CD8-positive, alpha-beta memory T cell (primary cell): ENCODE measurements around the gene OBSCN. TPM values are rescaled to one million over a fixed set of nuclear protein-coding genes. Genes with fewer than 3 reads are reported as not detected.
"Not testable (repeated sequence)": the region's sequence is repeated elsewhere in the genome, so short reads cannot be mapped to it uniquely, and the experiment has no call there.

ENCODE experiments used
- CTCF ChIA-PET: fragments of 350-600 bp; sonication (Branson Sonifier 250); formaldehyde crosslinking; loops from one replicate; lab custom pipeline; 2021; ENCODE audit warnings: antibody characterized with exemption; lab: Charles Lee
- POLR2A ChIA-PET: fragments of 350-600 bp; sonication (Branson Sonifier 250); formaldehyde crosslinking; loops from one replicate; lab custom pipeline; 2021; ENCODE audit warnings: antibody characterized with exemption; lab: Charles Lee
- DNase-seq, 5 donors: peaks; one replicate each; pipeline versions ENCODE4 v3.0.0 to v3.0.0-alpha.2; 2020 to 2022; ENCODE audit warnings: mixed read lengths in 1 of 5
- H3K27ac ChIP-seq: one replicate; pipeline ENCODE4 v1.7.0; 2013; ENCODE audit warnings: low read depth, mild to moderate bottlenecking, low read length, moderate library complexity
- H3K27me3 ChIP-seq: 2 replicates; pipeline ENCODE4 v1.7.0; 2013; ENCODE audit warnings: low read length, mild to moderate bottlenecking; ENCODE audit not compliant: insufficient read depth, poor library complexity, severe bottlenecking
- H3K36me3 ChIP-seq: 2 replicates; pipeline ENCODE4 v1.7.0; 2013; ENCODE audit warnings: mild to moderate bottlenecking, low read length, moderate library complexity; ENCODE audit not compliant: insufficient read depth
- H3K4me1 ChIP-seq: 2 replicates; pipeline ENCODE4 v1.7.0; 2013; ENCODE audit warnings: mild to moderate bottlenecking, low read length, moderate library complexity; ENCODE audit not compliant: insufficient read depth
- H3K4me3 ChIP-seq: 2 replicates; pipeline ENCODE4 v1.7.0; 2013; ENCODE audit warnings: mild to moderate bottlenecking, low read length
- H3K9me3 ChIP-seq: 2 replicates; pipeline ENCODE4 v1.7.0; 2013; ENCODE audit warnings: mild to moderate bottlenecking, low read length
- H3K27ac Mint-ChIP-seq, 8 donors: one replicate each; pipeline ENCODE4 v1.8.0; 2020 to 2021; ENCODE audit warnings: mixed read lengths in 8 of 8, mild to moderate bottlenecking in 6 of 8, inconsistent platforms in 3 of 8, moderate library complexity in 3 of 8
- H3K27me3 Mint-ChIP-seq, 2 donors: one replicate each; pipeline ENCODE4 v1.8.0; 2020 to 2021; ENCODE audit warnings: mixed read lengths in 2 of 2, mild to moderate bottlenecking in 1 of 2, moderate library complexity in 1 of 2
- H3K36me3 Mint-ChIP-seq, 3 donors: one replicate each; pipeline ENCODE4 v1.8.0; 2020 to 2021; ENCODE audit warnings: mixed read lengths in 3 of 3, inconsistent platforms in 1 of 3, mild to moderate bottlenecking in 1 of 3
- H3K4me1 Mint-ChIP-seq, 3 donors: one replicate each; pipeline ENCODE4 v1.8.0; 2020 to 2021; ENCODE audit warnings: mixed read lengths in 3 of 3, inconsistent platforms in 1 of 3, mild to moderate bottlenecking in 1 of 3
- H3K4me3 Mint-ChIP-seq, 7 donors: one replicate each; pipeline ENCODE4 v1.8.0; 2020 to 2021; ENCODE audit warnings: mixed read lengths in 7 of 7, mild to moderate bottlenecking in 6 of 7, moderate library complexity in 4 of 7, inconsistent platforms in 2 of 7
- H3K9me3 Mint-ChIP-seq, 5 donors: one replicate each; pipeline ENCODE4 v1.8.0; 2020 to 2022; ENCODE audit warnings: mixed read lengths in 5 of 5, mild to moderate bottlenecking in 3 of 5, moderate library complexity in 2 of 5, inconsistent platforms in 1 of 5
- polyA plus RNA-seq: library from polyadenylated mRNA; unstranded; fragments of 300-500 nt; fragmentation: Illumina TruSeq; gene quantifications from one replicate; pipeline ENCODE4 v1.2.3, GENCODE V29; 2021
- total RNA-seq, 2 experiments: library from RNA; stranded (reverse); gene quantifications; one replicate each; pipeline ENCODE4 v1.2.3, GENCODE V29; 2021

The OBSCN gene
- total and polyA plus RNA-seq, 3 experiments from 2014 or later: 3.0 to 13.6 (median 10.9) TPM

GRCh38 chr1:228184152-228184551 is 23.7 kb upstream of the OBSCN start:
- Mint-ChIP-seq H3K36me3 (no peaks in the 10 kb centered on the region), H3K27ac (peak overlapping the region in 5 of 8 donors; percentile 16 to 83 (median 48)), H3K27me3 (no peaks in the 10 kb centered on the region), H3K4me1 (peaks cover 32 to 44% (median 38%) of the 10 kb centered on the region in 3 donors), H3K4me3 (no peak overlapping the region), H3K9me3 (no peaks in the 10 kb centered on the region)
- no peak overlapping the region for H3K27ac ChIP-seq
- POLR2A ChIA-PET: no interaction called here
- H3K9me3 ChIP-seq: no peaks in the 10 kb centered on the region
- H3K4me1 ChIP-seq: peaks cover 19% of the 10 kb centered on the region
- no peak for DNase-seq
- no peak overlapping the region for H3K4me3 ChIP-seq
- no peaks in the 10 kb centered on the region for H3K36me3 ChIP-seq
- H3K27me3 ChIP-seq: no peaks in the 10 kb centered on the region
- CTCF ChIA-PET: no interaction called here

GRCh38 chr1:228185641-228185965 is 22.2 kb upstream of the OBSCN start:
- Histone ChIP-seq H3K4me1 (peaks cover 19% of the 10 kb centered on the region), H3K27ac (peak overlapping the region; percentile 27), H3K4me3 (no peak overlapping the region), H3K27me3 (no peaks in the 10 kb centered on the region), H3K36me3 (no peaks in the 10 kb centered on the region), H3K9me3 (no peaks in the 10 kb centered on the region)
- Mint-ChIP-seq H3K4me1 (peaks cover 37 to 49% (median 44%) of the 10 kb centered on the region in 3 donors), H3K36me3 (no peaks in the 10 kb centered on the region), H3K27ac (peak overlapping the region; percentile 91 to 97 (median 96)), H3K27me3 (peaks cover 0 to 1% of the 10 kb centered on the region in 2 donors), H3K4me3 (peak overlapping the region; percentile 27 to 72 (median 65)), H3K9me3 (no peaks in the 10 kb centered on the region)
- peak in 4 of 5 donors; percentile 52 to 86 (median 74) for DNase-seq
- CTCF ChIA-PET: interaction anchor here (4.1 kb wide), 1 partner anchor 19 kb away, joined by 13 read pairs; the partner anchor contains the start of gene IBA57
- POLR2A ChIA-PET: interaction anchor here (0.8 kb wide), 1 partner anchor 28 kb away, joined by 3 read pairs; no protein-coding TSS in a partner anchor

DNA sequence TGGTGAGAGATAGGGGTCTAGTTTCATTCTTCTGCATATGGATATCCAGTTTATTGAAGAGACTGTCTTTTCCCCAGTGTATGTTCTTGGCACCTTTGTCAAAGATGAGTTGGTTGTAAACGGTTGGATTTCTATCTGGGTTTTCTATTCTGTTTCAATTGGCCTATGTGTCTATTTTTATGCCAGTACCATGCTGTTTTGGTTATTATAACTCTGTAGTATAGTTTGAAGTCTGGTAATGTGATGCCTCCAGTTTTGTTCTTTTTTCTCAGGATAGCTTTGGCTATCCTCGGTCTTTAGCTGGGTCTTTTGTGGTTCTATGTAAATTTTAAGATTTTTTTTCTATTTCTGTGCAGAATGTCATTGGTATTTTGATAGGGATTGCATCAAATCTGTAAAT is 19.6 kb upstream of the OBSCN start:
- H3K27ac ChIP-seq, H3K27me3 Mint-ChIP-seq, H3K9me3 ChIP-seq, H3K36me3 ChIP-seq, H3K9me3 Mint-ChIP-seq, H3K36me3 Mint-ChIP-seq, POLR2A ChIA-PET, H3K27me3 ChIP-seq, DNase-seq, H3K4me3 ChIP-seq: not testable (repeated sequence)
- CTCF ChIA-PET: interaction anchor here (1.1 to 4.1 kb wide), 2 partner anchors 21 to 26 kb away, joined by 3 to 13 read pairs; partner anchors contain the start of gene IBA57
- peaks cover 19% of the 10 kb centered on the region for H3K4me1 ChIP-seq
- H3K4me3 Mint-ChIP-seq: peak overlapping the region in 1 of 7 donors; percentile 15
- H3K27ac Mint-ChIP-seq: peak overlapping the region in 6 of 8 donors; percentile 5 to 59 (median 41)
- peaks cover 31 to 45% (median 40%) of the 10 kb centered on the region in 3 donors for H3K4me1 Mint-ChIP-seq

DNA sequence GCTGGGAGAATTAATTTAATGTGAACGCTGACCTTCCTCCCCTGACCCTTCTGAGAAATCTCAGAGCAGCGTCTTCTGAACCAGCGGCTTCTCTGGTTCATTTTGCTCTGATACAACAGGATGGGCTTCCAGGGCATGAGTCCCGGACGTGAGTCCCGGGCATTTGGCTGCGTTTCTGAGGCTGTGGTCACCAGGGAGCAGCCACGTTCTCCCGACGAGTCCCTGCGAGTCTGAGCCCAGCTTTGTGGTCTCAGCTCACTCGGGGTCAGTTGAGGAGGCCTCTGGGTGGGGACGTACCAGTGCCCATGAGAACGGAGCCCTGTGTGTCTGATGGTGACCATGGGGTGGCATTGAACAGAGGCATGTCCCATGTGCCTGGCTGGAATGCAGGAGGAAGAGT is 17.7 kb upstream of the OBSCN start:
- peaks cover 0 to 3% of the 10 kb centered on the region in 2 donors for H3K27me3 Mint-ChIP-seq
- CTCF ChIA-PET: no interaction called here
- H3K4me1 ChIP-seq: peaks cover 18% of the 10 kb centered on the region

DNA sequence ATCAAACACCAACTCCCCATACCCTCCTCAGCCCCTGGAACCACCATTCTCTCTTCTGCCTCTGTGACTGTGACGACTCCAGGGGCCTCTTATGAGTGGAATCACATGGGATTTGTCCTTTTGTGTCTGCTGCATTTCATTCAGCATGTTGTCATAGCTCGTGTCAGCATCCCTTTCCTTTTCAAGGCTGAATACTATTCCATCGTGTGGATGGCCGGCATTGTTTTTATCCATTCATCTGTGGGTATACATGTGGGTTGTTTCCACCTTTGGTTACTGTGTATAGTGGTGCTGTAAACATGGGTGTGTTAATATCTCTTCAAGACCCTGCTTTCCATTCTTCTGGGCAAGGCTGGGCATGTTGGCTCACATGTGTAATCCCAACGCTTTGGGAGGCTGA is 17.1 kb upstream of the OBSCN start:
- Mint-ChIP-seq H3K4me1 (peaks cover 21 to 33% (median 32%) of the 10 kb centered on the region in 3 donors), H3K9me3 (no peaks in the 10 kb centered on the region), H3K27ac (peak overlapping the region in 1 of 8 donors; percentile 49), H3K27me3 (peaks cover 0 to 3% of the 10 kb centered on the region in 2 donors), H3K4me3 (no peak overlapping the region), H3K36me3 (peaks cover 0 to 7% (median 3%) of the 10 kb centered on the region in 3 donors)
- no peaks in the 10 kb centered on the region for H3K36me3 ChIP-seq
- no peak for DNase-seq
- ChIA-PET POLR2A (no interaction called here), CTCF (no interaction called here)
- peaks cover 12% of the 10 kb centered on the region for H3K4me1 ChIP-seq
- H3K27me3 ChIP-seq: no peaks in the 10 kb centered on the region
- H3K9me3 ChIP-seq: no peaks in the 10 kb centered on the region
- no peak overlapping the region for H3K27ac ChIP-seq
- no peak overlapping the region for H3K4me3 ChIP-seq

More for the DNA sequence above, 17.7 kb upstream of the OBSCN start:
- Histone ChIP-seq H3K4me3 (no peak overlapping the region), H3K27ac (no peak overlapping the region), H3K27me3 (no peaks in the 10 kb centered on the region), H3K36me3 (no peaks in the 10 kb centered on the region), H3K9me3 (no peaks in the 10 kb centered on the region)
- Mint-ChIP-seq H3K9me3 (no peaks in the 10 kb centered on the region), H3K36me3 (peaks cover 0 to 2% (median 0%) of the 10 kb centered on the region in 3 donors), H3K27ac (no peak overlapping the region), H3K4me3 (no peak overlapping the region), H3K4me1 (peaks cover 27 to 39% (median 38%) of the 10 kb centered on the region in 3 donors)
- DNase-seq: no peak
- POLR2A ChIA-PET: no interaction called here

GRCh38 chr1:228194436-228194835 is 13.4 kb upstream of the OBSCN start:
- Mint-ChIP-seq H3K27me3 (peaks cover 0 to 3% of the 10 kb centered on the region in 2 donors), H3K4me3 (no peak overlapping the region), H3K36me3 (peaks cover 9 to 16% (median 15%) of the 10 kb centered on the region in 3 donors), H3K27ac (peak overlapping the region in 1 of 8 donors; percentile 50), H3K9me3 (peaks cover 4 to 11% (median 10%) of the 10 kb centered on the region in 5 donors), H3K4me1 (peaks cover 5% of the 10 kb centered on the region in 3 donors)
- no peaks in the 10 kb centered on the region for H3K27me3 ChIP-seq
- H3K9me3 ChIP-seq: no peaks in the 10 kb centered on the region
- H3K36me3 ChIP-seq: no peaks in the 10 kb centered on the region
- ChIA-PET CTCF (no interaction called here), POLR2A (no interaction called here)
- H3K4me3 ChIP-seq: no peak overlapping the region
- H3K4me1 ChIP-seq: no peaks in the 10 kb centered on the region
- no peak for DNase-seq
- H3K27ac ChIP-seq: no peak overlapping the region

DNA sequence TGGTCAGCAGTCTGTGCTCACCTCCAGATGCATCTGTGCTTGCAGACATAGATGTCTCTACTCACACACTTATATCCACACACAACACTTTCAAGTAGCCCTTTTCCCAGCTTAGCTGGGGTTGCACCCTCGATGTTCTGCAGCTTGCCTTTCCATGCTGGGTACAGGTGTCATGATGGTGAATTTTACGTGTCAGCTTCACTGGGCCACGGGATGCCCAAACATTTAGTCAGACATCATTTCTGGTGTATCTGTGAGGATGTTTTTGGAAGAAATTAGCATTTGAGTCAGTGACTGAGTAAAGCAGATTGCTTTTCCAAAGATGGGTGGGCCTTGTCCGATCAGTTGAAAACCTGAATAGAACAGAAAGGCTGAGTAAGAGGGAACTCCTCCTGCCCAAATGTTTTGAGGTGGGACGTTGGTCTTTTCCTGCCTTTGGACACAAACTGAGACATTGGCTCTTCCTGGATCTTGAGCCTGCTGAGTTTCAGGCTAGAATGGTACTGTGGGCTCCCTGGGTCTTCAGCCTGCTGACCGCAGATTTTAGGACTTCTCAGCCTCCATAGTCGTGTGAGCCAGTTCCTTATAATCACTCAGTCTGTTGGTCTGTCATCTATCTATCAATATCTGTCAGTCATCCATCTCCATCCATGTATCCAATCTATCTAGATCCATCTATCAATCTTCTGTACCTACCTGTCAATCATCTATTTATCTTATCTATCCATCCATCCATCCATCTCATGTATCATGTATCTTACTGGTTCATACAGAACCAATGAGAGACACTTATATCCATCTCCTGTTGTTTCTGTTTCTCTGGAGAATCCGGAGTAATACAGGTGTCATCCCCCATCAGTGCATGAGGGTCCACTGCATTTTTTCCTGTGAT is 12.7 kb upstream of the OBSCN start:
- Histone ChIP-seq H3K27me3 (no peaks in the 10 kb centered on the region), H3K4me3 (no peak overlapping the region), H3K27ac (no peak overlapping the region), H3K36me3 (no peaks in the 10 kb centered on the region), H3K4me1 (no peaks in the 10 kb centered on the region), H3K9me3 (no peaks in the 10 kb centered on the region)
- Mint-ChIP-seq H3K27ac (peak overlapping the region in 2 of 8 donors; percentile 50 to 58), H3K4me1 (no peaks in the 10 kb centered on the region), H3K27me3 (peaks cover 0 to 2% of the 10 kb centered on the region in 2 donors), H3K9me3 (peaks cover 7 to 15% (median 13%) of the 10 kb centered on the region in 5 donors), H3K36me3 (peaks cover 9 to 19% (median 18%) of the 10 kb centered on the region in 3 donors), H3K4me3 (no peak overlapping the region)
- DNase-seq: no peak
- CTCF ChIA-PET: no interaction called here
- POLR2A ChIA-PET: interaction anchor here (0.5 kb wide), 1 partner anchor 1395 kb away, joined by 3 read pairs; no protein-coding TSS in a partner anchor

GRCh38 chr1:228197555-228198147 is 10.2 kb upstream of the OBSCN start:
- no peaks in the 10 kb centered on the region for H3K4me1 Mint-ChIP-seq
- ChIA-PET CTCF (no interaction called here), POLR2A (no interaction called here)

More at GRCh38 chr1:228197555-228198147, 10.2 kb upstream of the OBSCN start:
- no peaks in the 10 kb centered on the region for H3K4me1 ChIP-seq
- H3K9me3 ChIP-seq: no peaks in the 10 kb centered on the region
- Mint-ChIP-seq H3K27me3 (no peaks in the 10 kb centered on the region), H3K9me3 (peaks cover 7 to 15% (median 13%) of the 10 kb centered on the region in 5 donors), H3K4me3 (no peak overlapping the region), H3K27ac (no peak overlapping the region), H3K36me3 (peaks cover 10 to 24% (median 20%) of the 10 kb centered on the region in 3 donors)
- H3K4me3 ChIP-seq: no peak overlapping the region
- DNase-seq: no peak
- H3K27me3 ChIP-seq: no peaks in the 10 kb centered on the region
- H3K27ac ChIP-seq: no peak overlapping the region
- H3K36me3 ChIP-seq: no peaks in the 10 kb centered on the region
